Hepatocyte (in vitro differentiated cells): ENCODE results near the gene SMIM11.
"Not testable (repeated sequence)": the region's sequence is repeated elsewhere in the genome, so short reads cannot be mapped to it uniquely, and the experiment has no call there.

ENCODE experiments used
- EZH2 ChIP-seq: fragments of 200-600 bp; sonication (generic); IDR thresholded peaks from 2 replicates; pipeline ENCODE4 v1.6.1; 2016; ENCODE audit warnings: antibody characterized with exemption, mild to moderate bottlenecking, borderline replicate concordance
- EZH2phosphoT487 ChIP-seq: fragments of 200-600 bp; sonication (generic); IDR thresholded peaks from one replicate; pipeline ENCODE4 v1.6.1; 2018; ENCODE audit warnings: antibody characterized with exemption, mild to moderate bottlenecking, low read depth, moderate library complexity; ENCODE audit not compliant: unreplicated experiment, severe bottlenecking
- TF ChIP-seq, protein P1 (sequence below): fragments of 200-600 bp; sonication (generic); IDR thresholded peaks from 2 replicates; pipeline ENCODE4 v1.5.1; 2016; ENCODE audit warnings: antibody characterized with exemption, mild to moderate bottlenecking; ENCODE audit not compliant: poor library complexity

DNA sequence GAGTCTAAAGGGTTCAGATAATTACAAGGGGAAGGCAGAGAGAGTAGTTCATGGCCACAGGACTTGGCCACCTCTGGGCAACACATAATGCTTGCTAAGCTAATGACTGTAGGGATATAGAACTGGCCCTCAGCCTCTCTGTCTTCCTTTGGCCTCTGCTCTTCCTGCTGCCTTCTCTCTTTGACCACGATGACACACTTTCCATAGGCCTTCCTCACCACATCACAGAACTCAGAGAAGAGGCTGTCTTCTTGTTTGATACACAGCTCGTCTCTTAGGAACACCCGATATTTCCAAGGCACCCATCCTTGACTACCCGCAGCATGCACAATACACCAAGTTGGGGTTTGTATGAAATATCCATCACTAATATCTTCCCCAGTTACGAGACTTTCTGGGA, 25.2 kb downstream of the SMIM11 start:
- TF ChIP-seq, protein P1, sequence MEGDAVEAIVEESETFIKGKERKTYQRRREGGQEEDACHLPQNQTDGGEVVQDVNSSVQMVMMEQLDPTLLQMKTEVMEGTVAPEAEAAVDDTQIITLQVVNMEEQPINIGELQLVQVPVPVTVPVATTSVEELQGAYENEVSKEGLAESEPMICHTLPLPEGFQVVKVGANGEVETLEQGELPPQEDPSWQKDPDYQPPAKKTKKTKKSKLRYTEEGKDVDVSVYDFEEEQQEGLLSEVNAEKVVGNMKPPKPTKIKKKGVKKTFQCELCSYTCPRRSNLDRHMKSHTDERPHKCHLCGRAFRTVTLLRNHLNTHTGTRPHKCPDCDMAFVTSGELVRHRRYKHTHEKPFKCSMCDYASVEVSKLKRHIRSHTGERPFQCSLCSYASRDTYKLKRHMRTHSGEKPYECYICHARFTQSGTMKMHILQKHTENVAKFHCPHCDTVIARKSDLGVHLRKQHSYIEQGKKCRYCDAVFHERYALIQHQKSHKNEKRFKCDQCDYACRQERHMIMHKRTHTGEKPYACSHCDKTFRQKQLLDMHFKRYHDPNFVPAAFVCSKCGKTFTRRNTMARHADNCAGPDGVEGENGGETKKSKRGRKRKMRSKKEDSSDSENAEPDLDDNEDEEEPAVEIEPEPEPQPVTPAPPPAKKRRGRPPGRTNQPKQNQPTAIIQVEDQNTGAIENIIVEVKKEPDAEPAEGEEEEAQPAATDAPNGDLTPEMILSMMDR: not testable (repeated sequence)
- TF ChIP-seq EZH2, EZH2phosphoT487: not testable (repeated sequence)
